IMR-90 (cell line): Measurements from ENCODE around the gene PLB1. TPM values are rescaled to one million over a fixed set of nuclear protein-coding genes. Genes with fewer than 3 reads are reported as not detected.

Experiments
- ATAC-seq: fragments of 200-7000 bp; cut with Tn5 transposase; 2 replicates; pipeline ENCODE4 v1.9.1; 2020; ENCODE audit warnings: low read depth, mild to moderate bottlenecking, moderate library complexity
- BruUV-seq: library from RNA; stranded (reverse); fragments of 400-500 nt; replicated peaks from 2 replicates; lab custom pipeline; 2021; lab: Mats Ljungman, UMichigan
- CTCF ChIA-PET: fragments of 300-600 bp; formaldehyde crosslinking; extraction: SDS; loops from one replicate; lab custom pipeline; 2021; ENCODE audit warnings: antibody characterized with exemption; lab: Yijun Ruan, JAX
- POLR2A ChIA-PET: fragments of 300-600 bp; sonication (Branson Sonifier 250); formaldehyde crosslinking; loops from one replicate; lab custom pipeline; 2022; ENCODE audit warnings: antibody characterized with exemption; ENCODE audit not compliant: unreplicated experiment; lab: Charles Lee
- DNase-seq: peaks from one replicate; pipeline ENCODE4 v3.0.0; 2013
- H2AFZ ChIP-seq: replicated peaks from 2 replicates; pipeline ENCODE3; 2013; ENCODE audit warnings: low read length, mild to moderate bottlenecking; ENCODE audit not compliant: poor library complexity
- H2AK5ac ChIP-seq: 2 replicates; pipeline ENCODE4 v1.6.1; 2013; ENCODE audit warnings: low read depth, low read length, inconsistent platforms
- H2AK9ac ChIP-seq: replicated peaks from 2 replicates; pipeline ENCODE3; 2013; ENCODE audit warnings: mild to moderate bottlenecking, low read depth, low read length, moderate library complexity; ENCODE audit not compliant: poor library complexity
- H2BK120ac ChIP-seq: 2 replicates; pipeline ENCODE4 v1.6.1; 2013; ENCODE audit warnings: low read depth, low read length, inconsistent platforms
- H2BK15ac ChIP-seq: 3 replicates; pipeline ENCODE4 v1.6.1; 2013; ENCODE audit warnings: low read depth, low read length, inconsistent platforms
- H2BK20ac ChIP-seq: 2 replicates; pipeline ENCODE4 v1.6.1; 2013; ENCODE audit warnings: low read depth, mild to moderate bottlenecking, inconsistent platforms, low read length, moderate library complexity
- H2BK5ac ChIP-seq: 2 replicates; pipeline ENCODE4 v1.6.1; 2013; ENCODE audit warnings: mild to moderate bottlenecking, low read depth, low read length, inconsistent platforms; ENCODE audit not compliant: poor library complexity, severe bottlenecking
- H3K14ac ChIP-seq: replicated peaks from 2 replicates; pipeline ENCODE4 v1.6.1; 2013; ENCODE audit warnings: low read depth, low read length, inconsistent platforms
- H3K18ac ChIP-seq: 2 replicates; pipeline ENCODE4 v1.6.1; 2013; ENCODE audit warnings: low read depth, low read length, control low read depth
- H3K23ac ChIP-seq: 2 replicates; pipeline ENCODE4 v1.6.1; 2013; ENCODE audit warnings: low read depth, low read length, inconsistent platforms
- H3K27ac ChIP-seq: 2 replicates; pipeline ENCODE4 v1.5.1; 2013; ENCODE audit warnings: mild to moderate bottlenecking, control low read depth, low read length; ENCODE audit not compliant: insufficient read depth
- H3K27me3 ChIP-seq: 2 replicates; pipeline ENCODE4 v1.6.1; 2013; ENCODE audit warnings: low read length; ENCODE audit not compliant: control insufficient read depth, insufficient read depth
- H3K36me3 ChIP-seq: 2 replicates; pipeline ENCODE4 v1.6.1; 2013; ENCODE audit warnings: low read length, mixed read lengths; ENCODE audit not compliant: control insufficient read depth, insufficient read depth
- H3K4ac ChIP-seq: 2 replicates; pipeline ENCODE4 v1.6.1; 2013; ENCODE audit warnings: low read depth, low read length, inconsistent platforms
- H3K4me1 ChIP-seq: 2 replicates; pipeline ENCODE4 v1.6.1; 2013; ENCODE audit warnings: low read length, mixed read lengths; ENCODE audit not compliant: control insufficient read depth, insufficient read depth
- H3K4me2 ChIP-seq: 2 replicates; pipeline ENCODE4 v1.6.1; 2013; ENCODE audit warnings: low read depth, mild to moderate bottlenecking, control low read depth, low read length, moderate library complexity
- H3K4me3 ChIP-seq: 2 replicates; pipeline ENCODE4 v1.5.1; 2013; ENCODE audit warnings: low read depth, mild to moderate bottlenecking, control low read depth, low read length, moderate library complexity; ENCODE audit not compliant: insufficient read depth
- H3K56ac ChIP-seq: 2 replicates; pipeline ENCODE4 v1.6.1; 2013; ENCODE audit warnings: low read length, inconsistent platforms; ENCODE audit not compliant: insufficient read depth; ENCODE audit errors: extremely low read depth
- H3K79me1 ChIP-seq, 2 experiments: 2 replicates each; pipeline ENCODE4 v1.6.1; 2013; ENCODE audit warnings: low read length in 2 of 2, inconsistent platforms in 1 of 2, low read depth in 1 of 2
- H3K9ac ChIP-seq: 2 replicates; pipeline ENCODE4 v1.6.1; 2013; ENCODE audit warnings: low read depth, low read length, control low read depth
- H3K9me1 ChIP-seq: 2 replicates; pipeline ENCODE4 v1.6.1; 2013; ENCODE audit warnings: low read length, inconsistent platforms; ENCODE audit not compliant: insufficient read depth
- H3K9me3 ChIP-seq: 2 replicates; pipeline ENCODE4 v1.6.1; 2013; ENCODE audit warnings: low read length; ENCODE audit not compliant: control insufficient read depth, insufficient read depth
- H4K20me1 ChIP-seq: 2 replicates; pipeline ENCODE4 v1.6.1; 2013; ENCODE audit warnings: low read length, inconsistent platforms; ENCODE audit not compliant: insufficient read depth
- H4K5ac ChIP-seq: 2 replicates; pipeline ENCODE4 v1.6.1; 2013; ENCODE audit warnings: mild to moderate bottlenecking, low read depth, low read length, control low read depth
- H4K8ac ChIP-seq, 2 experiments: 2 replicates each; pipeline ENCODE4 v1.6.1; 2013; ENCODE audit warnings: low read depth in 2 of 2, low read length in 2 of 2, control low read depth in 1 of 2, inconsistent platforms in 1 of 2
- H4K91ac ChIP-seq: 2 replicates; pipeline ENCODE4 v1.6.1; 2013; ENCODE audit warnings: low read depth, low read length, inconsistent platforms; ENCODE audit not compliant: insufficient read depth
- CEBPB ChIP-seq: IDR thresholded peaks from 2 replicates; pipeline ENCODE4 v1.6.1; 2012; ENCODE audit warnings: low read depth, low read length, improper control_type of control experiment
- CHD1 ChIP-seq: IDR thresholded peaks from 2 replicates; pipeline ENCODE4 v1.6.1; 2012; ENCODE audit warnings: low read depth, low read length, improper control_type of control experiment
- ELK1 ChIP-seq: fragments of 150-350 bp; IDR thresholded peaks from 2 replicates; pipeline ENCODE4 v1.6.1; 2016; ENCODE audit warnings: low read depth, mild to moderate bottlenecking, low read length, moderate library complexity, borderline replicate concordance
- FOS ChIP-seq: fragments of 150-350 bp; IDR thresholded peaks from 2 replicates; pipeline ENCODE4 v1.6.1; 2016; ENCODE audit warnings: low read depth, low read length
- MAFK ChIP-seq: IDR thresholded peaks from 2 replicates; pipeline ENCODE4 v1.6.1; 2012; ENCODE audit warnings: low read depth, low read length, improper control_type of control experiment
- MXI1 ChIP-seq: IDR thresholded peaks from 2 replicates; pipeline ENCODE4 v1.6.1; 2012; ENCODE audit warnings: low read depth, mild to moderate bottlenecking, low read length, moderate library complexity, borderline replicate concordance
- NFE2L2 ChIP-seq: fragments of 150-350 bp; IDR thresholded peaks from 2 replicates; pipeline ENCODE4 v1.6.1; 2016; ENCODE audit warnings: low read depth, mild to moderate bottlenecking, low read length
- POLR2A ChIP-seq: IDR thresholded peaks from 2 replicates; pipeline ENCODE4 v1.6.1; 2012; ENCODE audit warnings: mild to moderate bottlenecking, low read depth, low read length
- RAD21 ChIP-seq: IDR thresholded peaks from 2 replicates; pipeline ENCODE4 v1.6.1; 2012; ENCODE audit warnings: low read length, improper control_type of control experiment
- RCOR1 ChIP-seq: IDR thresholded peaks from 2 replicates; pipeline ENCODE4 v1.6.1; 2012; ENCODE audit warnings: mild to moderate bottlenecking, low read length, improper control_type of control experiment; ENCODE audit not compliant: insufficient replicate concordance
- RFX5 ChIP-seq: IDR thresholded peaks from 2 replicates; pipeline ENCODE4 v1.8.0; 2012; ENCODE audit warnings: low read depth, mild to moderate bottlenecking, low read length, moderate library complexity
- dilution Hi-C: fragments of 300-500 bp; cut with HindIII; formaldehyde crosslinking; loops from one replicate; pipeline ENCODE4 v1.14.3; 2018; ENCODE audit warnings: low sequenced_read_pairs; ENCODE audit not compliant: unreplicated experiment
- in situ Hi-C: fragments of 300-500 bp; cut with MboI; formaldehyde crosslinking; loops from 3 replicates; pipeline ENCODE4 v1.14.3; 2019; ENCODE audit warnings: low sequenced_read_pairs, inconsistent platforms, mixed read lengths
- intact Hi-C: fragments of 100-400 bp; cut with micrococcal nuclease; formaldehyde crosslinking; loops from 2 replicates; pipeline ENCODE4 v1.10.0; 2022
- polyA plus RNA-seq, 3 experiments: library from polyadenylated mRNA; depleted of rRNA; stranded (reverse); fragments of >200 nt; gene quantifications; 2 replicates each; pipeline ENCODE4 v1.2.3, GENCODE V29; 2012; ENCODE audit warnings: low replicate concordance in 1 of 3
- total RNA-seq: library from RNA; depleted of rRNA; stranded (reverse); fragments of >200 nt; gene quantifications from 2 replicates; pipeline ENCODE4 v1.2.3, GENCODE V29; 2012
- TF ChIP-seq, protein P1 (sequence below): fragments of 150-350 bp; IDR thresholded peaks from 2 replicates; pipeline ENCODE4 v1.6.1; 2017; ENCODE audit warnings: mild to moderate bottlenecking, antibody characterized with exemption, low read length, low read depth
- TF ChIP-seq, protein P2 (sequence below): conservative IDR thresholded peaks from 2 replicates; pipeline ENCODE4 v1.5.1; 2012; ENCODE audit warnings: mild to moderate bottlenecking, low read depth, low read length, improper control_type of control experiment

The PLB1 gene
- total and polyA plus RNA-seq, 2 of the 4 experiments (the other 2 are of a cell fraction), result 0.74 to 0.90 TPM

- TF ChIP-seq FOS (no peak), POLR2A (no peak), MAFK (no peak)
These were observed 188.4 kb downstream of the PLB1 start (continued) for GRCh38 chr2:28684142-28684858.

- Histone ChIP-seq H2BK120ac (no peak overlapping the region), H2BK5ac (no peak overlapping the region), H3K9me1 (peaks cover 27% of the 10 kb centered on the region), H3K23ac (peak overlapping the region; percentile 25; the same call in 1 of the 2 replicates), H3K9ac (no peak overlapping the region), H3K9me3 (no peaks in the 10 kb centered on the region), H2AK5ac (peak overlapping the region; percentile 79; the same call in 1 of the 2 replicates), H3K27ac (no peak overlapping the region), H3K4me2 (no peak overlapping the region), H2BK20ac (no peak overlapping the region), H3K79me1 (0 out of 4 replicates have a peak, but pooled peaks cover 0 to 4% of the 10 kb centered on the region in 2 experiments), H2AFZ (no peak overlapping the region), H4K20me1 (no peaks in the 10 kb centered on the region), H3K18ac (no peak overlapping the region), H3K27me3 (no peaks in the 10 kb centered on the region), H3K36me3 (no peaks in the 10 kb centered on the region), H2BK15ac (no peak overlapping the region), H3K56ac (no peak overlapping the region), H4K8ac (no peak overlapping the region), H3K4ac (0 out of 2 replicates have a peak overlapping the region, but pooled peaks have one; percentile 17), H2AK9ac (no peak overlapping the region), H4K5ac (no peak overlapping the region), H3K4me1 (peaks cover 19% of the 10 kb centered on the region), H3K4me3 (no peak overlapping the region), H4K91ac (no peak overlapping the region), H3K14ac (no peak overlapping the region)
- intact Hi-C loops (no loop called here), in situ Hi-C loops (no loop called here), dilution Hi-C loops (no loop called here)
- ChIA-PET POLR2A (interaction anchor here (0.6 kb wide), 1 partner anchor 36 kb away, joined by 4 read pairs; no protein-coding TSS in a partner anchor), CTCF (no interaction called here)
- DNase-seq (no peak), ATAC-seq (no peak)
- no TSS peak for BruUV-seq
- TF ChIP-seq NFE2L2, result no peak
- TF ChIP-seq FOS, result no peak
- TF ChIP-seq MAFK, result no peak
- TF ChIP-seq, protein P1, sequence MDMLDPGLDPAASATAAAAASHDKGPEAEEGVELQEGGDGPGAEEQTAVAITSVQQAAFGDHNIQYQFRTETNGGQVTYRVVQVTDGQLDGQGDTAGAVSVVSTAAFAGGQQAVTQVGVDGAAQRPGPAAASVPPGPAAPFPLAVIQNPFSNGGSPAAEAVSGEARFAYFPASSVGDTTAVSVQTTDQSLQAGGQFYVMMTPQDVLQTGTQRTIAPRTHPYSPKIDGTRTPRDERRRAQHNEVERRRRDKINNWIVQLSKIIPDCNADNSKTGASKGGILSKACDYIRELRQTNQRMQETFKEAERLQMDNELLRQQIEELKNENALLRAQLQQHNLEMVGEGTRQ, result no peak
- no peak for TF ChIP-seq ELK1
- no peak for TF ChIP-seq MXI1
- no peak for TF ChIP-seq RCOR1
- TF ChIP-seq, protein P2, sequence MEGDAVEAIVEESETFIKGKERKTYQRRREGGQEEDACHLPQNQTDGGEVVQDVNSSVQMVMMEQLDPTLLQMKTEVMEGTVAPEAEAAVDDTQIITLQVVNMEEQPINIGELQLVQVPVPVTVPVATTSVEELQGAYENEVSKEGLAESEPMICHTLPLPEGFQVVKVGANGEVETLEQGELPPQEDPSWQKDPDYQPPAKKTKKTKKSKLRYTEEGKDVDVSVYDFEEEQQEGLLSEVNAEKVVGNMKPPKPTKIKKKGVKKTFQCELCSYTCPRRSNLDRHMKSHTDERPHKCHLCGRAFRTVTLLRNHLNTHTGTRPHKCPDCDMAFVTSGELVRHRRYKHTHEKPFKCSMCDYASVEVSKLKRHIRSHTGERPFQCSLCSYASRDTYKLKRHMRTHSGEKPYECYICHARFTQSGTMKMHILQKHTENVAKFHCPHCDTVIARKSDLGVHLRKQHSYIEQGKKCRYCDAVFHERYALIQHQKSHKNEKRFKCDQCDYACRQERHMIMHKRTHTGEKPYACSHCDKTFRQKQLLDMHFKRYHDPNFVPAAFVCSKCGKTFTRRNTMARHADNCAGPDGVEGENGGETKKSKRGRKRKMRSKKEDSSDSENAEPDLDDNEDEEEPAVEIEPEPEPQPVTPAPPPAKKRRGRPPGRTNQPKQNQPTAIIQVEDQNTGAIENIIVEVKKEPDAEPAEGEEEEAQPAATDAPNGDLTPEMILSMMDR, result no peak
- TF ChIP-seq CHD1, result no peak
- no peak for TF ChIP-seq RFX5
- TF ChIP-seq CEBPB, result no peak
- no peak for TF ChIP-seq RAD21
- TF ChIP-seq POLR2A, result no peak
These were observed 191.3 kb downstream of the PLB1 start for GRCh38 chr2:28687171-28687570.
